GM12801 (cell line): ENCODE measurements around the gene CNTNAP2.

ENCODE experiments used
- CTCF ChIP-seq: IDR thresholded peaks from one replicate; pipeline ENCODE4 v1.5.1; 2011; ENCODE audit warnings: control low read depth; ENCODE audit not compliant: insufficient read length; ENCODE audit errors: extremely low read depth

CNTNAP2 gene

GRCh38 chr7:146894927-146895326 is 778.3 kb downstream of the CNTNAP2 start:
- TF ChIP-seq CTCF: no peak

GRCh38 chr7:146902266-146902665 is 785.7 kb downstream of the CNTNAP2 start:
- no peak for TF ChIP-seq CTCF

- no peak for TF ChIP-seq CTCF
Measured at GRCh38 chr7:146902728-146903127, 786.1 kb downstream of the CNTNAP2 start.

- TF ChIP-seq CTCF: no peak
Measured at GRCh38 chr7:146922782-146923181, 806.2 kb downstream of the CNTNAP2 start.

GRCh38 chr7:146926841-146927240 is 810.2 kb downstream of the CNTNAP2 start:
- TF ChIP-seq CTCF: no peak

- TF ChIP-seq CTCF: no peak
Measured at GRCh38 chr7:146937836-146938235, 821.2 kb downstream of the CNTNAP2 start.

- no peak for TF ChIP-seq CTCF
Measured at GRCh38 chr7:146943483-146943882, 826.9 kb downstream of the CNTNAP2 start.

GRCh38 chr7:146948703-146949102 is 832.1 kb downstream of the CNTNAP2 start:
- TF ChIP-seq CTCF: no peak
